Natural killer cell (primary cell): ENCODE measurements around the gene TMEM41A. TPM values are rescaled to one million over a fixed set of nuclear protein-coding genes. Genes with fewer than 3 reads are reported as not detected.

Source experiments
- ATAC-seq, 3 donors: fragments of 150-1000 bp in 2 of 3; fragments of 200-7000 bp in 1 of 3; cut with Tn5 transposase; 1 replicate in 1 of 3; 2 replicates in 2 of 3; pipeline ENCODE4 v1.10.0; 2021; ENCODE audit warnings: mild to moderate bottlenecking in 2 of 3, moderate library complexity in 2 of 3
- DNase-seq, 2 donors: peaks; one replicate each; pipeline versions ENCODE4 v3.0.0 to v3.0.0-alpha.2; 2013 to 2021; ENCODE audit warnings: mixed read lengths in 1 of 2
- H3K27ac ChIP-seq: one replicate; pipeline ENCODE4 v1.5.1; 2013; ENCODE audit warnings: mild to moderate bottlenecking, low read length
- H3K27me3 ChIP-seq: one replicate; pipeline ENCODE4 v1.6.1; 2013; ENCODE audit warnings: low read length; ENCODE audit not compliant: control insufficient read depth, insufficient read depth
- H3K36me3 ChIP-seq: one replicate; pipeline ENCODE4 v1.6.1; 2013; ENCODE audit warnings: low read length; ENCODE audit not compliant: control insufficient read depth, insufficient read depth
- H3K4me1 ChIP-seq: one replicate; pipeline ENCODE4 v1.6.1; 2013; ENCODE audit warnings: low read length; ENCODE audit not compliant: control insufficient read depth, insufficient read depth
- H3K4me3 ChIP-seq: one replicate; pipeline ENCODE4 v1.5.1; 2013; ENCODE audit warnings: low read length
- H3K9me3 ChIP-seq: one replicate; pipeline ENCODE4 v1.6.1; 2013; ENCODE audit warnings: low read length; ENCODE audit not compliant: control insufficient read depth, insufficient read depth
- H3K27ac Mint-ChIP-seq, 2 donors: one replicate each; pipeline ENCODE4 v1.8.0; 2022; ENCODE audit warnings: mild to moderate bottlenecking in 2 of 2, mixed read lengths in 2 of 2, moderate library complexity in 1 of 2
- H3K27me3 Mint-ChIP-seq, 2 donors: one replicate each; pipeline ENCODE4 v1.8.0; 2022; ENCODE audit warnings: low read depth in 2 of 2, mixed read lengths in 2 of 2
- H3K36me3 Mint-ChIP-seq: one replicate; pipeline ENCODE4 v1.8.0; 2022; ENCODE audit warnings: mixed read lengths
- H3K4me1 Mint-ChIP-seq, 2 donors: one replicate each; pipeline ENCODE4 v1.8.0; 2022; ENCODE audit warnings: mixed read lengths in 2 of 2
- H3K4me3 Mint-ChIP-seq: one replicate; pipeline ENCODE4 v1.8.0; 2022; ENCODE audit warnings: mild to moderate bottlenecking, moderate library complexity, mixed read lengths
- H3K9me3 Mint-ChIP-seq, 2 donors: one replicate each; pipeline ENCODE4 v1.8.0; 2022; ENCODE audit warnings: mixed read lengths in 2 of 2
- CTCF ChIP-seq: fragments of 200-600 bp; IDR thresholded peaks from one replicate; pipeline ENCODE4 v1.8.0; 2022; ENCODE audit warnings: antibody characterized with exemption
- WGBS: methylation state at CpG from one replicate; pipeline ENCODE4 v1.1.7; 2013; ENCODE audit warnings: missing lambda C conversion rate; ENCODE audit not compliant: insufficient coverage; 5-methylcytosine and 5-hydroxymethylcytosine counted together
- intact Hi-C: fragments of 100-400 bp; cut with micrococcal nuclease; formaldehyde crosslinking; loops from one replicate; pipeline ENCODE4 v1.14.2; 2022
- total RNA-seq, 4 donors: library from RNA; stranded (reverse); fragments of 120-200 nt in 1 of 4; gene quantifications; one replicate each; pipeline versions ENCODE4 v1.2.3 to v1.2.4, GENCODE V29; 2013 to 2022

TMEM41A gene
- total RNA-seq, 3 donors from 2014 or later (not counting 1 experiment from before 2014, with no cell fraction given), result 28.3 to 35.4 (median 35.0) TPM

DNA sequence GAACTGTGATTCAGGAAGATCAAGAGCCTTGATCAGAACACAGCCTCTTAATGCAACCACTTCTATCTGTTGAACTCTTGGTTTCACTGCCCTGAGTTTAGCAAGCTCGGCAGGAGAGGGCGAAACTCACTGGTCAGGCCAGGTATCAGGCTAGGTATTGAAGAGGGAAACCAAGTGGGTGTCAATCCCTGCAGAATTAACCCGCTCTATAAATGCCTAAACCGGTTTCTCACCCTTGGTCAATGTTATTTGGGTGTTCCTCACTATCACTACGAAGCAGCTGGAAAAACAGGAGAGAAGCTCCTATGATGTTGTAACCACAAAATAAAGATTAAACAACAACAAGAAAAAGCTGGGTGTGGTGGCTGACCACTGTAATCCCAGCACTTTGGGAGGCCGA is 29.7 kb upstream of the TMEM41A start:
- Mint-ChIP-seq H3K27me3 (peaks cover 2 to 14% of the 10 kb centered on the region in 2 donors), H3K4me1 (no peaks in the 10 kb centered on the region), H3K9me3 (no peaks in the 10 kb centered on the region), H3K27ac (no peak overlapping the region), H3K4me3 (no peak overlapping the region), H3K36me3 (no peaks in the 10 kb centered on the region)
- no peaks in the 10 kb centered on the region for H3K9me3 ChIP-seq
- ATAC-seq (no peak), DNase-seq (no peak)
- intact Hi-C loops, result no loop called here
- H3K27me3 ChIP-seq, result no peaks in the 10 kb centered on the region
- H3K4me3 ChIP-seq, result no peak overlapping the region
- H3K27ac ChIP-seq, result no peak overlapping the region
- H3K4me1 ChIP-seq, result no peaks in the 10 kb centered on the region
- no peaks in the 10 kb centered on the region for H3K36me3 ChIP-seq
- no peak for TF ChIP-seq CTCF
- WGBS, result 93% methylated on average over 4 of the region's 6 CpGs

- no peak overlapping the region for H3K4me3 ChIP-seq
- no peaks in the 10 kb centered on the region for H3K36me3 ChIP-seq
- Mint-ChIP-seq H3K27me3 (peaks cover 2 to 14% of the 10 kb centered on the region in 2 donors), H3K36me3 (no peaks in the 10 kb centered on the region), H3K4me3 (no peak overlapping the region), H3K9me3 (no peaks in the 10 kb centered on the region), H3K4me1 (no peaks in the 10 kb centered on the region), H3K27ac (no peak overlapping the region)
- no peak for ATAC-seq
- intact Hi-C loops, result no loop called here
- no peaks in the 10 kb centered on the region for H3K27me3 ChIP-seq
- no peaks in the 10 kb centered on the region for H3K9me3 ChIP-seq
- TF ChIP-seq CTCF, result no peak
- DNase-seq, result no peak
- H3K27ac ChIP-seq, result no peak overlapping the region
- H3K4me1 ChIP-seq, result no peaks in the 10 kb centered on the region
- 91% methylated on average over 9 of the region's 9 CpGs for WGBS
Observed at GRCh38 chr3:185527364-185527763, 28.5 kb upstream of the TMEM41A start.

- Mint-ChIP-seq H3K27me3 (peaks cover 5 to 14% of the 10 kb centered on the region in 2 donors), H3K9me3 (no peaks in the 10 kb centered on the region), H3K4me3 (no peak overlapping the region), H3K36me3 (no peaks in the 10 kb centered on the region), H3K4me1 (no peaks in the 10 kb centered on the region), H3K27ac (no peak overlapping the region)
- DNase-seq (no peak), ATAC-seq (no peak)
- Histone ChIP-seq H3K27ac (no peak overlapping the region), H3K36me3 (no peaks in the 10 kb centered on the region), H3K4me3 (no peak overlapping the region), H3K27me3 (no peaks in the 10 kb centered on the region), H3K4me1 (no peaks in the 10 kb centered on the region), H3K9me3 (no peaks in the 10 kb centered on the region)
- intact Hi-C loops, result no loop called here
- no peak for TF ChIP-seq CTCF
- WGBS, result no CpG with 5 or more reads among the region's 2 CpGs
Observed at GRCh38 chr3:185526349-185526951, 27.6 kb upstream of the TMEM41A start.
